GM19239 (cell line): ENCODE data around the gene AP1S3.
"Not testable (repeated sequence)": the region's sequence is repeated elsewhere in the genome, so short reads cannot be mapped to it uniquely, and the experiment has no call there.

ENCODE experiments used
- DNase-seq: peaks from one replicate; pipeline ENCODE4 v3.0.0; 2011; ENCODE audit warnings: low spot score; ENCODE audit not compliant: insufficient read length
- FAIRE-seq: peaks from 2 replicates; lab custom pipeline; 2011; peaks lifted over from hg19 to GRCh38; lab: Jason Lieb, UNC

Gene AP1S3

DNA sequence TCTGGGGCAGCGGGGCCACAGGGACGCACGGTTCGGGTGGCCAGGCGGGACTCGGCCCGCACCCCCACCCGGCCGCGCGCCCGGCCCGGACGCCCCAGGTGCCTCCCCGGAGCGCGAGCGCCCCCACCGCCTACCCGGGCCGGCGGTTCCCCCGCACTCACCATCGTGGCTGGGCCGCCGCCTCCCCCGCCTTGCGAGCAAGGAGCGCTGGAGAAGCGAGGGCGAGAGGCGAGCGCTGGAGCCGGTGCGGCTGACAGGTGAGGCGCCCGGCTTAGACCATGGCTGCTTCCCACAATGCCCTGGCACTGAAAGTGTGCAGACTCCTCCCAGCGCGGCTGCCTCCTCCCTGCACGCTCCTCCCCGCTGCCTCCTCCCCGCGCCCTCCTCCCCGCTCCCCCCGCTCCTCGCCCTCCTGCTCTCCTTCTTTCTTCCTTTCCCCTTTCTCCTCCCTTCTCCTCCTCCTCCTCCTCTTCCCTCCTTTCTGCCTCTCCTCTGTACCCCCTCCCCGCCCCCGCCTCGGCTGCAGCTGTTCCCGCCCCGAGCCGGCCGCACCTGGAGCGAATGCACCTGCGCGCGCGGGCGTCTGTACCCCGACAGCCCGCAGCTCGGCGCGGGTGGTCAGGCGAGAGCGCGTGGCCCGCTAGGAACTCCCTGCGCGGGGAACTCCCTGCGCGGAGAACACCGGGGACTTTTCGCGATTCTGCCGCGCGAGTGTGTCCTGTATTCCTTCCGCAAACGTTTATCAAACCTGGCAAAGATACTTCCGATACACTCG, at the start of gene AP1S3:
Gene AP1S3 (minus strand): TSS at position 296 of the 775 bp plus-strand sequence. CDS start 132 bp downstream, at position 164.
- DNase-seq (peak; percentile 87), FAIRE-seq (peak; percentile 87)

DNA sequence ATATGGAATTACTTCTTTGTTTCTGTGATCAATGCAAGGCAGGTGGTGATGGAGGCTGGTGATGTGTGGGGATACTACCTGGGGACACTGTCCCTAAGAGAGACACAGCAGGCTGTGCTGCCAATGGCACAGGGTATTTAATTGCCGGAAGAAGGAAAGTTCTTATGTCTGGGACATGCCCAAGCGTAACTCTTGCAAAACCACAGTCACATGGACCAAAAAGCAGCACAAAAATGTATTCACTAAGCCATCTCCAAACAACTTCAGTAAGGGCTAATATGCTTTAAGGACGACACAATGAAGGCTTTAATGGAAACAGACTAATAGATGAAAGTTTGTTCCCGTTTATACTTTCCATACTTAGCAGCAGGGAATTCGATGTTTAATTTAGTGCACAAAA, 49.7 kb upstream of the AP1S3 start:
- DNase-seq (no peak), FAIRE-seq (no peak)

DNA sequence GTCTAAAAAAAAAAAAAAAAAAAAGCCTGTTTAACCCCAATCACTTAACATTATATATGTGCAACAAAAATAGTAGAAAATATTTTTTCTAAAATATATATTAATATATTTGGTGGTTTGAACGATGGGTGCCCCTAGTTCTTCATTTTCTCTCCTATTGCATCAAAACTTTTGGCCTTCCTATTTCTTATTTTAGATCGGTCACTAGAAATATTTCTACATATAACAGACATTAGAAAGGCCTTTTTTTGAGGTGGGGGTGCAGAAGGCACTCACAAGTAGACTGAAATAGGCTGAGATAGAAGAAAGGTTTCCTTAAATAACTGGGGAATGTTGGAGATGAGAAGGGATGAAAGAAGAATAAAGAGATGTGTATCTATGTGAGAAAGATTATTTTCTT, 49.3 kb upstream of the AP1S3 start:
- FAIRE-seq (no peak), DNase-seq (no peak)

DNA sequence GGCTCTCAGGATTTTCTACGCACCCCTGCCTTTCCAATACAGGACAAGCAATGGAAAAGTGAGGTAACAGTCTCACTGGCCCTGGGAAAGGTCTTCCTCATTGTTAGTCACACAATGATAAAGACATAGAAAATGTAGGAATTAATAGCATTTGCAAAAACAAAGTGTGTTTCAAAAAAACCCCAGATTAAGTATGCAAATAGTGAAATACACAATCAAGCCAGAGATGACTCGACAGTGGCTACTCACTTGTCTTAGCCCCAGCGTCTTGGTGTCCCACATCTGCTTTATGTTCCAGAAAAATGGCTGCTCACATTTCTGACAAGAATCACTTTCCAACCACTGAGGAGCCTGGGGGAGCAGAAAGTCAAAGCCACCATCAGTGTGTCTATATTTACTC, 47.0 kb upstream of the AP1S3 start:
- no peak for DNase-seq
- peak; percentile 84 for FAIRE-seq

DNA sequence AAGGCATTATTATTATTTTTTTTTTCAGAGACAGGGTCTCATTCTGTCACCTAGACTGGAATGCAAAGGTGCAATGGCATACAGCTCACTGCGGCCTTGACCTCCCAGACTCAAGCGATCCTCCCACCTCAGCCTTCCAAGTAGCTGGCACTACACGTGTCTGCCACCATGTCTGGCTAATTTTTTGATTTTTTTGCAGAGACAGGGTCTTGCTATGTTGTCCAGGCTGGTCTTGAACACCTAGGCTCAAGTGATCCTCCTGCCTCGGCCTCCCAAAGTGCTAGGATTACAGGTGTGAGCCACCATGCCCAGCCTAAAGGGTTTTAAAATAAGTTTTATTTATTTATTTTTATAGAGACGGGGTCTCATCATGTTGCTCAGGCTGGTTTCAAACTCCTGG, 45.3 kb upstream of the AP1S3 start:
- FAIRE-seq, result no peak
- DNase-seq, result no peak

GRCh38 chr2:223880796-223881195, 43.4 kb upstream of the AP1S3 start:
- DNase-seq (no peak), FAIRE-seq (no peak)

- FAIRE-seq (no peak), DNase-seq (no peak)
These were observed 40.5 kb upstream of the AP1S3 start for GRCh38 chr2:223877721-223878410.

DNA sequence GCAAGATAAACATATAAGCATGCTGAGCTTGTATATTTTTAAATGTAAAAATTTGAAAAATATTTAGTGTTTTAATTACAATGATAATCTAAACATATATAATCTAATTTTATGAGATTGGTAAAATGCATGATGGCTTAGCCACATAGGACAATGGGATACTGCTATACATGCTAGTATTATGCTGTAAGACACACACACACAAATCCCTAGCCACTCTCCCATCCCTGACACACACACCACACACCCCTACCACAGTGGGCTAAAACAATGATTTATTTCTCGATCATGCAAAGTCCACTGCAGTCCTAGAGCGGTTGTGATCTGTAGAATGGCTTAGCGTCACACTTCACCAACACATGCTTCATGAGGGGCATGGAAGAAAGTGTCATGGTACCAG, 36.3 kb upstream of the AP1S3 start:
- DNase-seq, result no peak
- FAIRE-seq, result no peak

DNA sequence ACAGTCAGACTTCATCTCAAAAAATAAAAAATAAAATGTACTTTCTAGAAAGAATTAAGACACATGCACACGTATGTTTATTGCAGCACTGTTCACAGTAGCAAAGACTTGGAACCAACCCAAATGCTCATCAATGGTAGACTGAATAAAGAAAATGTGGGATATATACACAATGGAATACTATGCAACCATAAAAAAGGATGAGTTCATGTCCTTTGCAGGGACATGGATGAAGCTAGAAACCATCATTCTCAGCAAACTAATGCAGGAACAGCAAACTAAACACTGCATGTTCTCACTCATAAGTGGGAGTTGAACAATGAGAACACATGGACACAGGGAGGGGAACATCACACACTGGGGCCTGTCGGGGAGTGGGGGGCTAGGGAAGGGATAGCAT, 35.4 kb upstream of the AP1S3 start:
- FAIRE-seq, result not testable (repeated sequence)

GRCh38 chr2:223871661-223872060, 34.3 kb upstream of the AP1S3 start:
- not testable (repeated sequence) for FAIRE-seq, DNase-seq

More for the DNA sequence above, 35.4 kb upstream of the AP1S3 start:
- DNase-seq, result not testable (repeated sequence)

DNA sequence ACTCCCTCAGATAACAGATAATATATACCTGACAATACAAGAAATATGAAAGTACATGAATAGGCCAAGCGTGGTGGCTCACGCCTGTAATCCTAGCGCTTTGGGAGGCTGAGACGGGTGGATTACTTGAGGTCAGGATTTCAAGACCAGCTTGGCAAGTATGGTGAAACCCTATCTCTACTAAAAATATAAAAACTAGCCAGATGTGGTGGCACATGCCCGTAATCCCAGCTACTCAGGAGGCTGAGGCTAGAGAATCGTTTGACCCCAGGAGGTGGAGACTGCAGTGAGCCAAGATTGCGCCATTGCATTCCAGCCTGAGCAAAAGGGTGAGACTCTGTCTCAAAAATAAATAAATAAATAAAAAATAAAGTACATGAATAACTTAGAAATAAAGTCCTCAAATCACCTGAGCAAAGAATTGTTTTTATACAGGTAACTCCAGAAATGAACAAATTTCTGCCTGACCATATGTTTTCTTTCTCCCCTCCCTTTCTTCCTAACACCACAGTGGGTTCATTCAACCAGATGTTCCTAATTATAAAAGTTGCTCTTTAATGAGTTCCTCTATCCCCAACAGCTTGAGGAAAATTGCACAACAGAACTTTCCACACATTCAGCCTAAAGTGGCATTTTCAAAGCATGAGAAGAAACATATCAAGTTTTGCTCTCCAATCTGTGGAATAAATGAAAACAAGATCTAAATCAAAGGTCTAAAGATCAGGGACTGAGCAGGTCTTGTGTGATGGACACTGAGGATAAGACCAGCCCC, 33.6 kb upstream of the AP1S3 start:
- FAIRE-seq, result no peak
- DNase-seq, result no peak

DNA sequence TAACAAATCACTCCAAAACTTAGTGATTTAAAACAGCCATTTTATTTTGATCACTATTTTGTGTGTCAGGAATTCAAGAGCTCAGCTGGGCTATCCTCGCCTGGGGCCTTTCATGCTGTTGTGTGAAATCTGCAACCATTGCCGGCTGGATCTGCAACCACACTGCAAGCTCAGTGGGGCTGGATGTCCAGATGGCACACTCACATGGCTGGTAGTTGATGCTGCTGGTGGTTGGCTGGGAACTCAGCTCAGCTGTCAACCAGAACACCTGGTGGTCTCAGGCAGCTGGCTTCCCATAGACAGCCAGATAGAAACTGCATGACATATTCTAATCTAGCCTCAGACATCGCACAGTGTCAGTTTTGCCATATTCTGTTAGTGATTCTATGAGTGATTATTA, 30.6 kb upstream of the AP1S3 start:
- DNase-seq, result no peak
- no peak for FAIRE-seq

DNA sequence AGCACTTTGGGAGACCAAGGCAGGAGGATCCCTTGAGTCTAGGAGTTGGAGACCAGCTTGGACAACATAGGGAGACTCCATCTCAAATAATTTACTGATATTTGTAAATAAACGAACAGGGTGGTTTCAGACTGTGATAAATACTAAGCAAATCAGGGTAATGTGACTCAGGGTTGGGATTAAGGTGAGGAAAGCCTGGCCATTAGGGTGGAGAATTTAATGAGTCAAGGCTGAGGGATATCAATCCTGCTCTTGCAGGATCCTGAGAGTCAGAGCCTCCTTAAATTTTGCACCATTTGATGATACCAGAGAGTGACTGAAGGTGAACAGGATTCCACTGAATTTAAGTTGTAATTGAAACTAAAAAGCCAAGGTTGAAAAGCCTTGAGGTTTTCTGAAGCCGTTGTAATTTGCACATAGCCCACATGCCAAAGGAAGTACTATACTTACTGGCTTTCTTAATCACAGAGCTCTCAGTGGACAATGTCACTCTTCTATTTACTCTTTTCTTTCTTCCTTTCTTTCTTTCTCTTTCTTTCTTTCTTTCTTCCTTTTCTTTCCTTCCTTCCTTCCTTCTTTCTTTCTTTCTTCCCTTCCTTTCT, 28.6 kb upstream of the AP1S3 start:
- no peak for DNase-seq

GRCh38 chr2:223865124-223865523, 27.7 kb upstream of the AP1S3 start:
- DNase-seq, result no peak
- no peak for FAIRE-seq

More for the DNA sequence above, 28.6 kb upstream of the AP1S3 start:
- peak; percentile 49 for FAIRE-seq

DNA sequence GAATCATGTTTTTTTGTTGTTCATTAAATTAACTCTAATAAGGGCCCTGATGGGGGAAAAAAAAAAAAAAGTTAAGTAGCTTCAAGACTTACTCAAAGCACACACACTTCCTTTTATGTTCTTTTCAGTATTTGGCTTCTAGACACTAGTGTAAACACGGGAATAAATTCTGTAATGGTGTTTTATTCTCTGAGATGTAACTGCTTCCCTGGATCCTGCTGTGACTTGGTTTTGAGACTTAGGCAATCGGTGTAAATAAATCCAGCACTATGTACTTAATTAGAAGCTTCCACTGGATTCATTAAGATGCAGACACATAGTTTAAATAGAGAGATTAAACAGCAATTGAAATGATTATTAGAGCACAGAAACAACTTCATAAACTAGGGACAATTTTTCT, 26.1 kb upstream of the AP1S3 start:
- DNase-seq (no peak), FAIRE-seq (no peak)

DNA sequence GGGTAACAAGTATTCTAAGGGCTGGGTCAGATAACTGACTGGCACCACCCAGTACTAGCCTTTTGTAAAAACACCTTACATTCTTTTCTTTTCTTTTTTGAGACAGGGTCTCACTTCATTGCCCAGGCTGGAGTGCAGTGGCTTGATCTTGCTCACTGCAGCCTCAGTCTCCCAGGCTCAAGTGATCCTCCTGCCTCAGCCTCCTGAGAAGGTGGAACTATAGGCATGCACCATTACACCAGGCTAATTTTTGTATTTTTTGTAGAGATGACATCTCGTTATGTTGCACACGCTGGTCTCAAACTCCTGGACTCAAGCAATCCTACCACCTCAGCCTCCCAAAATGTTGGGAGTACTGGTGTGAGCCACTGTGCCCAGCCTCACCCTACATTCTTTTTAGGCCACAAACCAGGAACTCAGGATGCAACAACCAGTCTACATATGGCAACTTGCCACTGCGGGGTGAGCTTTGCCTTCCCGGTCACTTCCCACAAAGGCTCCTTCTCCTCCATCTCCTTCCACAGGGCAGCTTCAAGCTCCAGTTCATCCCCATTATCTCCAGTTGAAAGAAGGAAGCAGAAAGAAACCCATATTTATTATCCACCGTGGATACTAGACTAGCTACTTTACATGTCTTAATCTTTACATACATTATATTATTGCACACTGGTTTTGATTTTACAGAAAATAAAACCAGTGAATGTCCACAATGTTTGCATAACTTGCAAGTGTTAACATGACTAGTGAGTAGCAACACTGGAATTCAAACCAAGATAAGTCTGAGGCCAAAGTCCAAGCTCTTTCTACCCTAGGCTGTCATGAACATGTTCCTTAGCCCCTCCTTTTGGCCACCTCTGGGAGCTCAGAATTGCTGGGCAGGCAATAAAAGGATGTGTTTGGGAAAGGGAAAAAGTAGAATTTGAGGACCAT, 23.7 kb upstream of the AP1S3 start:
- no peak for FAIRE-seq
- DNase-seq, result no peak

DNA sequence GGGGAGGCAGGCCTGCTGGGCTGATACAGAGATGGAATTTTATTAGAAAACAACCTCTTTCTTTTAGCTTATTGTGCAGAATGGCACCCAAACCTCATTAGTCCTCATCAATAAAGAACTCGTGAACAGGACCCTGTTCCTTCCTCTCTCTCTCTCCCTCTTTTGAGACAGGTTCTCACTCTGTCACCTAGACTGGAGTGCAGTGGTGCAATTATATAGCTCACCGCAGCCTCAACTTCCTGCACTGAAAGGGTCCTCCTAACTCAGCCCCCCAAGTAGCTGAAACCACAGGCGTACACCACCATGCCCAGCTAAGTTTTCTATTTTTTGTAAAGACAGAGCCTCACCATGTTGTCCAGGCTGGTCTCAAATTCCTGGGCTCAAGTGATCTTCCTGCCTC, 21.7 kb upstream of the AP1S3 start:
- FAIRE-seq, result no peak
- no peak for DNase-seq

DNA sequence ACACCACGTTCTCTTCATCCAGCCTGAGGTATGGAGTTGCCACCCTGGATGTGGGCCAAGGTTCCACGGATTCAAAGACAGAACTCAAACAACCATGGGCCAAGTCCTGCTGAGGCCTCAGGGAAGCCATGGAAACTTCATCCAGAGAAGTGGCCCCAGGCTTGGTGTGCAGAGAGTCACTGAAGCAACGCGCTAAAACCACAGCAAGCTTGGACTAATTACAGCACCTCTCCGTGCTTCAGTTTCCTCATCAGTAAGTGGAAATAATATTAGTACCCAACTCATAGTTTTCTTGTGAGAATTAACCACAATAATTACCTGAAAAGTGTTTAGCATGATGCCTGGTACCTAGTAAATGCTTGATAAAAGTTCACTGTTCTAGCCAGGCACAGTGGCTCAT, 19.2 kb upstream of the AP1S3 start:
- FAIRE-seq (peak; percentile 26), DNase-seq (no peak)

- FAIRE-seq, result no peak
- DNase-seq, result no peak
These were observed 18.6 kb upstream of the AP1S3 start for GRCh38 chr2:223856021-223856420.
